ENCODE data around the gene WDR45B.

WDR45B gene

DNA sequence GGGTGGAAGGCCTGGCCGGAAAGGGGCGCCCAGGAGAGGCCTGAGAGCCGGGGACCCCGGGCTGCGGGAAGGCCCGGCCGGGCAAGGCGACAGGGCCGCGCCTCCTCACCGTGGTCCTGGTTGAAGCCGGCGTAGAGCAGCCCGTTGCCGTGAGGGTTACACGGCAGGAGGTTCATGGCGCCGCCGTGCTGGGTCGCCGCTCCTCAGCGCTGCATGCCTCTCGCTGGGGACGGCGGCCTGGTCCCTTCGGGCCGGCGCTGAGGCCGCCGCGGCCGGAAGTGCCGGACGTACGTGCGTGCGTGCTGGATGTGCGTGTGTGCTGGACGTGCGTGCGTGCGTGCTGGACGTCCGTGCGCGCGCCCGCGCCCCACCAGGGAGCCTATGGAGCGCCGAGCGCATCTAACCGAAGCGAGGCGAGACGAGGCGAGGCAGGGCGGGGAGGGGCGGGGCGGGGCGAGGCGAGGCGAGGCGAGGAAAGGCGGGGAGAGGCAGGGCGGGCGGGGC, at the start of gene WDR45B:
TSS of gene WDR45B (minus strand) at position 280 of the 504 bp plus-strand sequence. CDS start at position 176, 104 bp downstream.
- DNase-seq (ENCODE audit: low read depth), result peak; percentile 87

DNA sequence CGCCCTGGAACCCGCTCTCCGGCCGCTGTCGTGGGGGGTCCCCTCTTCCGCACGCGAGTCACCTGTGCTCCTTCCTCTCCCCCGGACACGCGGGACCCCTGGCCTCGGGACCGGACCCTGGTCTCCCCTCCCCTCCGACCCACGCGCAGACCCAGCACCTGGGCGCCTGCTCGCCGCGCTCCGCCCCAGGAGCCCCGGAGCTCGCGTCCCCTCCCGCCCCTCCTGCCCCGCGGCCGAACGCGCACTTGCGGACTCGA, 49.5 kb upstream of the WDR45B start:
- no peak for DNase-seq (ENCODE audit: low read depth)

DNA sequence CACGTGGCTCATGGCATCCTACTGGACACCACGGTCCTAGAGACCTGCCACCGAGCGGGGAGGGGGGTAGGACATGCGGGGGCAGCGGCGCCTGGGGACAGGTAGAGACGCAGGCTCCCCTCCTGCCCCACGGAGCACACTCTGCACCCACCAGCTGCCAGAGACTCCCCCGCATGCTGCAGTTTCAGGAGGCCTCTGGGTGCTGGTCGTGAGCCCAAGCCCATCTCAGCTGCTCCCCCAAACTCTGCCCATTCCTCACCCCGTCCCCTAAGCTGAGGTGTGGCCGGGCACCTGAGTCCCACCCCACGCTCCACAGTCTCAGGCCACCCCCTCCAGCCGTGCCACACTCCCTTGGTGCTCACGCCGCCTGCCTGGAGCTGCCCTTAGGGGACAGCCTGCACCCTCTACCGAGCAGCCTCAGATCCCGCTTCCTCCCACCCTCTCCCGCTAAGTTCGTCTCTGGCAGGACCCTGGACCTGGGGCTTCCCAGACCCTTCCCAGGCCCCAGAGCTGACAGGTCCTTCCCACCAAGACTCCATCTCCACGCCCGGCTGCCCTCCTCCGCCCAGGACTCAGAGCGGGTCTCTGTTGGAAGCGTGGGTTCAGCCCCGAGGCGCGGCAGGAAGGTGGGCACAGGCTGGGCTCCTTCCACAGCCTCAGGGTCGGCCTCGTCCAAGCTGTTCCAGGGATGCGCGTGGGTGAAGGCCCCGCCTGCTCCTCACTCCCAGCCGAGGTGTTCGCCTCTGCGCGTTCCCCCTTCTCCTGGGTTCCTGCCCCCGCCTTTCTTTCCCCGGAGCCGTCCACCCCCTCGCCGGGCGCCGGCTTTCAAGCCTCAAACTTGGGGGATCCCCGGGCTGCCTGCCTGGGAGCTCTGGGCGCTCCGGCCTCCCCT, 48.9 kb upstream of the WDR45B start:
- no peak for DNase-seq (ENCODE audit: low read depth)

GRCh38 chr17:82696259-82696658, 48.0 kb upstream of the WDR45B start:
- no peak for DNase-seq (ENCODE audit: low read depth)

- no peak for DNase-seq (ENCODE audit: low read depth)
These were observed 46.4 kb upstream of the WDR45B start for GRCh38 chr17:82694647-82695046.

- no peak for DNase-seq (ENCODE audit: low read depth)
These were observed 45.1 kb upstream of the WDR45B start for GRCh38 chr17:82693168-82693867.

GRCh38 chr17:82692268-82692667, 44.0 kb upstream of the WDR45B start:
- no peak for DNase-seq (ENCODE audit: low read depth)

DNA sequence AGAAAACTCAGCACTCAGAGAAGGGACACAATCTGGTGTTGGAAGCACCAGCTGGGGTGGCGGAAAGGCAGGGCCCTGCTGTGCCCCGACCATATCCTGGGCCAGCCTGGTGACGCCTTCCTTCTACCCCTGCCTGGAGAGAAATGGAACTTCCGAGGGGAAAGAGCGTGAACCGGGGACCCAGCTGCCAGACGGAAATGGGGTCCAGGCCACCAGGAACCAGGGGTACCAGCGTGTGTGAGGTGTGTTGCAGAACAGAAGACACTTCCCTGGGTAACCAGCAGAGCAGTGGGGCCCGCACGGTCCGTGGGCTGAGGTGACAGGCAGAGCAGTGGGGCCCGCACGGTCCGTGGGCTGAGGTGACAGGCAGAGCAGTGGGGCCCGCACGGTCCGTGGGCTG, 43.5 kb upstream of the WDR45B start:
- no peak for DNase-seq (ENCODE audit: low read depth)

- DNase-seq (ENCODE audit: low read depth), result no peak
These were observed 42.7 kb upstream of the WDR45B start for GRCh38 chr17:82690786-82691489.

- DNase-seq (ENCODE audit: low read depth), result no peak
These were observed 40.8 kb upstream of the WDR45B start for GRCh38 chr17:82689077-82689476.

- no peak for DNase-seq (ENCODE audit: low read depth)
These were observed 39.6 kb upstream of the WDR45B start for GRCh38 chr17:82687871-82688270.

GRCh38 chr17:82687375-82687861, 39.2 kb upstream of the WDR45B start:
- DNase-seq (ENCODE audit: low read depth), result no peak

DNA sequence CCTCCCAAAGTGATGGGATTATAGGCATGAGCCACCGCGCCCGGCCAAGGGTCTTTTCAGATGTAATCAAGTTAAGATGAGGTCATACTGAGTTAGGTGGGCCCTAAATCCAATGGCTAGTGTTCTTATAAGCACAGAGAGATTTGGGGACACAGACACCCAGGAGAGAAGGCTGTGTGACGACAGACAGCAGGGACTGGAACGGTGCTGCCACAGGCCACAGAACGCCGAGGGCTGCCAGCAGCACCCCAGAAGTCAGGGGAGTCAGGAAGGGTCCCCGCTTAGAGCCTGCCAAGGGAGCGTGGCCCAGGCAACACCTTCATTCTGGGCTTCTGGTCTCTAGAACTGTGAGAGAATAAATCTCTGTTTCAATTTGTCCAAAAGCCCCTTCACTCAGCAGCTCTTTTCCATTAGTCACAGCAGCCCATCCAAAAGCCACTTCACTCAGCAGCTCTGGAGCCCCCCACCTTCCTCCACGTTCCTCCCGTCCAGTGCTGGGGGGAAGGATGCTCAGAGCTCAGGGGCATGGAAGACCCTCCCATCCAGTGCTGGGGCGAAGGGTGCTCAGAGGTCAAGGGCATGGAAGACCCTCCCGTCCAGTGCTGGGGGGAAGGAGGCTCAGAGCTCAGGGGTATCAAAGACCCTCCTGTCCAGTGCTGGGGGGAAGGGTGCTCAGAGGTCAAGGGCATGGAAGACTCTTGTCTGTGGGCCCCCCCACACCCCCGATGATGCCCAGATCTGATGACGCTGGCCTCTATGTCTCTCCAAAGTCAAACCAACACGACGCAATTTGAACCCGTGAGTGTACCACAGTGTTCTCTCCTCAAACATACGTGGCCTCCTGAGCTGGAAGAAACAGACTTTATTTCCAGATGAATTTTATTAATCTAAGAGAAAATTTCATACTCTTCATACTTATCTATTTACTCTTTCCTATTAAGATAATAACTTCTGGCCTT, 38.4 kb upstream of the WDR45B start:
- no peak for DNase-seq (ENCODE audit: low read depth)

- no peak for DNase-seq (ENCODE audit: low read depth)
These were observed 37.0 kb upstream of the WDR45B start for GRCh38 chr17:82685291-82685690.

DNA sequence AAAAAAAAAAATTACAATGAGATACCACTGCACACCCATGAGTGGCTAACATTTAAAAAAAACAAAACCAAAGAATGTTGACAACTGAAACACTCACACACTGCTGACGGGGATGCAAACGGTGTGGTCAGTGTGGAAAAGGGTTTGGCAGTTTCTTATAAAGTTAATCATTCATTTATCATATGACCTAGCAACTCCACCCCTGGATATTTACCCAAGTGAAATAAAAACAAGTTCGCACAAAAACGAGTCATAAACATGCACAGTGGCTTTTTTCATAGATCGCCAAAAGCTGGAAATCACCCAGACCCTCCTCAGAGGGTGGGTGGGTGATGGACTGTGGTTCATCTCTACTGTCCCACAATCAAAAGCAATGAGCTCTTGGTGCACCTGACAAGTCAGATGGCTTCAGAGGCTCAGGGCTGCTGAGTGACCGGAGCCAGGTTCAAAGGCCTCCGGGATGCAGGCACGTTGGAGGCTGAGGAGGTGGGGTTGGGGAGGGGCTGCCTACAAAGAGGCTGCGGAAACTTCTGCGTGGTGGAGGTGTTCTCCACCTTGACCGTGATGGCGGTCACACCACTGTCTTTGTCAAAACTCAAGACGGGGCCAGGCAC, 36.1 kb upstream of the WDR45B start:
- DNase-seq (ENCODE audit: low read depth), result no peak

DNA sequence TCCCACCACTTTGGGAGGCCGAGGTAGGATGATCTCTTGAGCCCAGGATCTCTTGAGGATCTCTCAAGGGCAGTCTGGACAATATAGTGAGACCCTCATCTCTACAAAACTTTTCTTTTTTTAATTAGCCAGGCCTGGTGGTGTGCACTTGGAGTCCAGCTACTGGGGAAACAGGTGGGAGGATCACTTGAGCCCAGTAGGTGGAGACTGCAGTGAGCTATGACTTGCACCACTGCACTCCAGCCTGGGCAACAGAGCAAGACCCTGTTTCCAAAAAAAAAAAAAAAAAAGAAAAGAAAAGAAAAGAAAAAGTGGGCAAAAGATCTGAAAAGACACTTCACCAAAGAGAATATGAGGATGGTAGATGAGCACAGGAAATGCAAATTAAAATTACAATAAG, 35.3 kb upstream of the WDR45B start:
- DNase-seq (ENCODE audit: low read depth), result no peak

DNA sequence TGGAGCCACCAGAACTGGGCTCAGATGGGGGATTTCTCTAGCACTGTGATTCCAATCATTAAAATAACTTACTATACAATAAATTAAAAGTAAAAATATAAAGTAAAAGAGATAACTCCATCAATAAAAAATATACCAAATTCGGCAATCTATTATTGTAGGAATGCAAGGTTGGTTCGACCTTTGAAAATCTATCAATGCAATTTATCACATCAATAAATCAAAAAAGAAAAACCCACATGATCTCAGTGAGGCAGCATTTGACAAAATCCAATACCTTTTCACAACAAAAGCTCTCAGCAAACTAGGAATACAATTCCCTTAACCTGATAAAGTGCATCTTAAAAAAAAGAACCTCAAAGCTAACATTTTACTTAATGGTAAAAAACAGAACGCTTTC, 33.3 kb upstream of the WDR45B start:
- no peak for DNase-seq (ENCODE audit: low read depth)

DNA sequence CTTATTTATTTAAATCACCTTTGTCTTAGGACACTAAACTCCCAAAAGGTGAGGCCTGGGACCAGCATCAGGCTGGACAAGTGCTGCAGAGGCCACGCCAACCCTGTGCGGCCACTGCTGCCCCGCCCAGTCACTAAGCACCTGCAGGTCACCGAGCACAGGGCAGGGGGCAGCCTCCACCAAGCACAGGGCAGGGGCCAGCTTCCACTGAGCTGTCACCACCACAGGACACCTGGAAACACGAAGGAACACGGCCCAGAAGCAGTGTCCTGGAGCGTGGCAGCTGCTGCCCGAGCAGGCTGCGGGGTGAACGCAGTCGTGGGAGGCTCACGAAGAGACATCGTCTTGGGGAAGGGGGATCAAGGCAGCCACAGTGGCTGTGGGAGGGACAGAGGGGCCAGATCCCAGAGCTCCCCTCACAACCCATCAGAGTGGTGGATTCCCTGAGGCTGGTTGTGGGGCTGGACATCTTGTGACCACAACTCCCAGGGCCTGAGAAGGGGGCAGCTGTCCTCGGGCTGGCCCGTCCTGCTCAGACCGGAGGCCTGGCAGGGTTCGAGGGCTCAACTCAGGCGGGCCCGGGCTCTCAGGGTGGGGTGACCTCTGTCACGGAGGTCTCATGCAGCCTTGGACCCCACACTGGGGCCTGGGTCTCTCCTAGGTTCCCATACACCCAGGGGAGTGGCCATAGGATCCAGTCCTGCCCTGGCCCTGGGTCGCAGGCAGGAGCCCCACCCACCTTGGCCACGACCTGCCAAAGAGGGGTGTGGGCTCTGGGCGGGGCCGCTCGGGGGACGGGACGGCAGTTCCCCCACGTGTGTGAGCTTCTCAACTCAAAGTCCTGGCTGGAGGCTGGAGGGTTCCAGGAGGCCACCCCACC, 31.6 kb upstream of the WDR45B start:
- no peak for DNase-seq (ENCODE audit: low read depth)

DNA sequence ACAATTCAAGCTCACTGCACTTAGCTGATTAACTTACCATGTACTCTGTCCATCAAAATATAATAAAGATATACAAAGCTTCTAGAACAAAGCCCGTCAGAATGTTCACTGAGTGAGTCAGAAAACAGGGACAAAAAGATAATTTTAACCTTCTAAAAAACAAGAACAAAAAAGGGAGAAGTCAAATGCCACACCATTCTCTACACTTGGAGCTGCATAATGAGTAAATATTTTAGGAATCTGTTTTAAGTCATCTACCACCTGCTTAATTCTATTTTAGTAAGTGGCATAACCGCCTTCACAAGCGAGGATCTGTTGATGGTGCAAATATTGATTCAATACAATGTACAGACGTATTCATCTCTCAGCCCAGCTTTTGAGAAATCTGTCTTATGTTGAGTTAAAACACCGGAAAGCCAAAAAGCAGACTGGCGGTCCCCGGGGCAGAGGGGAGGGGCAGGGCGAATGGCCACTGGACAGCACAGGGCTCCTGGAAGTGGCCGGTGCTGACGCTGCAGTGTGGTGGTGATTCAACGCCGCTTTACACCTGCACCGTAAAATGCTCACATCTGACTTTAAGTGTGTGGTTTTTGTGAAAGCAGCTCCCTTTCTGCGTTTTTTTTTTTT, 30.1 kb upstream of the WDR45B start:
- no peak for DNase-seq (ENCODE audit: low read depth)

Measured in non-pigmented ciliary epithelial cell (primary cell).